Loucy (cell line): ENCODE data around the gene HOXB3.

Experiments
- H2AFZ ChIP-seq: fragments of 200-600 bp; sonication (generic); 2 replicates; pipeline ENCODE4 v1.6.0; 2016; ENCODE audit warnings: antibody characterized with exemption, mild to moderate bottlenecking, low read length, moderate library complexity
- H3F3A ChIP-seq: fragments of 200-600 bp; 2 replicates; pipeline ENCODE4 v1.6.0; 2016; ENCODE audit warnings: antibody characterized with exemption, low read depth, mild to moderate bottlenecking
- H3K27me3 ChIP-seq: fragments of 200-600 bp; sonication (generic); 2 replicates; pipeline ENCODE4 v1.6.1; 2014; ENCODE audit warnings: low read length, mild to moderate bottlenecking; ENCODE audit not compliant: insufficient read depth, poor library complexity, severe bottlenecking
- H3K36me3 ChIP-seq: fragments of 200-600 bp; sonication (generic); 2 replicates; pipeline ENCODE4 v1.6.1; 2016; ENCODE audit warnings: low read length; ENCODE audit not compliant: insufficient read depth
- H3K4me1 ChIP-seq: fragments of 200-600 bp; sonication (generic); 2 replicates; pipeline ENCODE4 v1.5.1; 2014; ENCODE audit warnings: low read length, mild to moderate bottlenecking; ENCODE audit not compliant: insufficient read depth, poor library complexity, severe bottlenecking
- H3K4me2 ChIP-seq: fragments of 200-600 bp; sonication (generic); 2 replicates; pipeline ENCODE4 v1.6.0; 2014; ENCODE audit warnings: antibody characterized with exemption, low read length, low read depth, mild to moderate bottlenecking; ENCODE audit not compliant: poor library complexity, severe bottlenecking
- H3K4me3 ChIP-seq: fragments of 200-600 bp; sonication (generic); 2 replicates; pipeline ENCODE4 v1.5.1; 2014; ENCODE audit warnings: low read length, mild to moderate bottlenecking, mixed read lengths; ENCODE audit not compliant: poor library complexity, severe bottlenecking
- H3K79me2 ChIP-seq: fragments of 200-600 bp; sonication (generic); 2 replicates; pipeline ENCODE4 v1.6.1; 2014; ENCODE audit warnings: low read length; ENCODE audit not compliant: insufficient read depth
- H3K9ac ChIP-seq: fragments of 200-600 bp; sonication (generic); 2 replicates; pipeline ENCODE4 v1.6.0; 2014; ENCODE audit warnings: mild to moderate bottlenecking, low read depth, low read length, moderate library complexity; ENCODE audit not compliant: poor library complexity, severe bottlenecking
- H3K9me2 ChIP-seq: fragments of 200-600 bp; sonication (generic); replicated peaks from 2 replicates; pipeline ENCODE4 v1.6.1; 2016; ENCODE audit warnings: low read depth, low read length, mixed read lengths
- H3K9me3 ChIP-seq: fragments of 200-600 bp; sonication (generic); 2 replicates; pipeline ENCODE4 v1.6.1; 2014; ENCODE audit warnings: mild to moderate bottlenecking, antibody characterized with exemption, low read length, low read depth; ENCODE audit not compliant: insufficient read depth
- H4K20me1 ChIP-seq: fragments of 200-600 bp; sonication (generic); 2 replicates; pipeline ENCODE4 v1.6.0; 2014; ENCODE audit warnings: antibody characterized with exemption, low read length, mild to moderate bottlenecking; ENCODE audit not compliant: insufficient read depth, poor library complexity, severe bottlenecking
- EZH2phosphoT487 ChIP-seq: fragments of 200-600 bp; IDR thresholded peaks from 2 replicates; pipeline ENCODE4 v1.6.1; 2018; ENCODE audit warnings: antibody characterized with exemption, mild to moderate bottlenecking, moderate library complexity, borderline replicate concordance
- TF ChIP-seq, protein P1 (sequence below): fragments of 200-600 bp; sonication (generic); conservative IDR thresholded peaks from 2 replicates; pipeline ENCODE4 v1.5.1; 2014; ENCODE audit warnings: mild to moderate bottlenecking, antibody characterized with exemption, low read length

Gene HOXB3

GRCh38 chr17:48530887-48531272, 59.2 kb downstream of the HOXB3 start, which contains the start of gene HOXB1:
HOXB1 (minus strand) TSS chr17:48531011; CDS start chr17:48530904, 107 bp downstream.
- H3F3A ChIP-seq: no peaks in the 10 kb centered on the region
- TF ChIP-seq EZH2phosphoT487: no peak
- TF ChIP-seq, protein P1, sequence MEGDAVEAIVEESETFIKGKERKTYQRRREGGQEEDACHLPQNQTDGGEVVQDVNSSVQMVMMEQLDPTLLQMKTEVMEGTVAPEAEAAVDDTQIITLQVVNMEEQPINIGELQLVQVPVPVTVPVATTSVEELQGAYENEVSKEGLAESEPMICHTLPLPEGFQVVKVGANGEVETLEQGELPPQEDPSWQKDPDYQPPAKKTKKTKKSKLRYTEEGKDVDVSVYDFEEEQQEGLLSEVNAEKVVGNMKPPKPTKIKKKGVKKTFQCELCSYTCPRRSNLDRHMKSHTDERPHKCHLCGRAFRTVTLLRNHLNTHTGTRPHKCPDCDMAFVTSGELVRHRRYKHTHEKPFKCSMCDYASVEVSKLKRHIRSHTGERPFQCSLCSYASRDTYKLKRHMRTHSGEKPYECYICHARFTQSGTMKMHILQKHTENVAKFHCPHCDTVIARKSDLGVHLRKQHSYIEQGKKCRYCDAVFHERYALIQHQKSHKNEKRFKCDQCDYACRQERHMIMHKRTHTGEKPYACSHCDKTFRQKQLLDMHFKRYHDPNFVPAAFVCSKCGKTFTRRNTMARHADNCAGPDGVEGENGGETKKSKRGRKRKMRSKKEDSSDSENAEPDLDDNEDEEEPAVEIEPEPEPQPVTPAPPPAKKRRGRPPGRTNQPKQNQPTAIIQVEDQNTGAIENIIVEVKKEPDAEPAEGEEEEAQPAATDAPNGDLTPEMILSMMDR: no peak
- no peaks in the 10 kb centered on the region for H3K9me2 ChIP-seq
- no peaks in the 10 kb centered on the region for H3K36me3 ChIP-seq
- peaks cover 4% of the 10 kb centered on the region for H3K4me1 ChIP-seq
- H2AFZ ChIP-seq: no peak within 1 kb of the TSS
- H4K20me1 ChIP-seq: no peaks in the 10 kb centered on the region
- H3K27me3 ChIP-seq: no peaks in the 10 kb centered on the region
- H3K4me3 ChIP-seq: no peak within 1 kb of the TSS
- H3K4me2 ChIP-seq: no peak within 1 kb of the TSS
- no peak within 1 kb of the TSS for H3K9ac ChIP-seq
- no peaks in the 10 kb centered on the region for H3K79me2 ChIP-seq
- no peaks in the 10 kb centered on the region for H3K9me3 ChIP-seq

GRCh38 chr17:48530208-48530886, 59.7 kb downstream of the HOXB3 start:
- Histone ChIP-seq H2AFZ (no peak overlapping the region), H3K36me3 (no peaks in the 10 kb centered on the region), H3K79me2 (no peaks in the 10 kb centered on the region), H3K9me3 (no peaks in the 10 kb centered on the region), H3K4me2 (no peak overlapping the region), H3K27me3 (no peaks in the 10 kb centered on the region), H3K4me1 (peaks cover 4% of the 10 kb centered on the region), H4K20me1 (no peaks in the 10 kb centered on the region), H3K4me3 (no peak overlapping the region), H3F3A (no peaks in the 10 kb centered on the region), H3K9me2 (no peaks in the 10 kb centered on the region), H3K9ac (no peak overlapping the region)
- no peak for TF ChIP-seq EZH2phosphoT487

DNA sequence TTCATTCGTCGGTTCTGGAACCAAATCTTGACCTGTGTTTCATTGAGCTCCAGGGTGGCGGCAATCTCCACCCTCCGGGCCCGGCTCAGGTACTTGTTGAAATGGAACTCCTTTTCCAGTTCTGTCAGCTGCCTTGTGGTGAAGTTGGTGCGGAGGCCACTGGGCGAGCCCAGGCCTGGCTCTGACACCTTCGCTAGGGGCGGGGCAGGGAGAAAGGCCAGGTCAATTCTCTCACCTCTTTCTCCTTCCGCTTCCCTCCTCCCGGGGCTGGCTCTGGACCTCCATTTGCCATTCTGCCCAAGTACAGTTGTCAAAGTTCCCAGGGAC, 60.4 kb downstream of the HOXB3 start:
- Histone ChIP-seq H3F3A (no peaks in the 10 kb centered on the region), H3K9ac (no peak overlapping the region), H3K4me1 (peaks cover 4% of the 10 kb centered on the region), H3K79me2 (no peaks in the 10 kb centered on the region), H3K9me2 (no peaks in the 10 kb centered on the region), H2AFZ (no peak overlapping the region), H3K9me3 (no peaks in the 10 kb centered on the region), H3K36me3 (no peaks in the 10 kb centered on the region), H3K27me3 (no peaks in the 10 kb centered on the region), H3K4me3 (no peak overlapping the region), H3K4me2 (no peak overlapping the region), H4K20me1 (no peaks in the 10 kb centered on the region)
- no peak for TF ChIP-seq EZH2phosphoT487
- TF ChIP-seq, protein P1: no peak
